HG02981 (cell line): ENCODE measurements around the gene MVB12B.
A peak's percentile ranks its signal among the peaks of the same experiment; 100 is the strongest.

Source experiments
- ATAC-seq: cut with Tn5 transposase; IDR thresholded peaks from one replicate; pipeline ENCODE4 v1.9.1; 2021; ENCODE audit warnings: mild to moderate bottlenecking, moderate library complexity; ENCODE audit not compliant: unreplicated experiment

MVB12B gene

GRCh38 chr9:126401581-126401980 lies 75.0 kb downstream of the MVB12B start:
- no peak for ATAC-seq

- no peak for ATAC-seq
Measured at GRCh38 chr9:126403397-126403796, 76.8 kb downstream of the MVB12B start.

- ATAC-seq = no peak
Measured at GRCh38 chr9:126404459-126404858, 77.8 kb downstream of the MVB12B start.

GRCh38 chr9:126406075-126406667 lies 79.5 kb downstream of the MVB12B start:
- no peak for ATAC-seq

GRCh38 chr9:126407114-126407870 lies 80.7 kb downstream of the MVB12B start:
- no peak for ATAC-seq

GRCh38 chr9:126408004-126408403 lies 81.4 kb downstream of the MVB12B start:
- ATAC-seq = no peak

- no peak for ATAC-seq
Measured at GRCh38 chr9:126410229-126410628, 83.6 kb downstream of the MVB12B start.

GRCh38 chr9:126411225-126411947 lies 84.8 kb downstream of the MVB12B start:
- peak; percentile 62 for ATAC-seq

GRCh38 chr9:126411948-126412284 lies 85.3 kb downstream of the MVB12B start:
- ATAC-seq = peak; percentile 25

- ATAC-seq = no peak
Measured at GRCh38 chr9:126412905-126413304, 86.3 kb downstream of the MVB12B start.

- no peak for ATAC-seq
Measured at GRCh38 chr9:126413391-126414068, 86.9 kb downstream of the MVB12B start.

GRCh38 chr9:126415741-126416370 lies 89.2 kb downstream of the MVB12B start:
- no peak for ATAC-seq

GRCh38 chr9:126417043-126417442 lies 90.4 kb downstream of the MVB12B start:
- no peak for ATAC-seq

- no peak for ATAC-seq
Measured at GRCh38 chr9:126417684-126418083, 91.1 kb downstream of the MVB12B start.

- ATAC-seq = no peak
Measured at GRCh38 chr9:126418608-126419007, 92.0 kb downstream of the MVB12B start.

GRCh38 chr9:126419475-126419874 lies 92.8 kb downstream of the MVB12B start:
- ATAC-seq = no peak

- ATAC-seq = no peak
Measured at GRCh38 chr9:126420135-126420534, 93.5 kb downstream of the MVB12B start.

- ATAC-seq = no peak
Measured at GRCh38 chr9:126420643-126421564, 94.3 kb downstream of the MVB12B start.

- ATAC-seq = no peak
Measured at GRCh38 chr9:126421567-126422428, 95.2 kb downstream of the MVB12B start.
